ENCODE data around the gene OSBP. TPM values are rescaled to one million over a fixed set of nuclear protein-coding genes. Genes with fewer than 3 reads are reported as not detected.
"Not testable (repeated sequence)": the region's sequence is repeated elsewhere in the genome, so short reads cannot be mapped to it uniquely, and the experiment has no call there.

Gene OSBP
- total and polyA plus RNA-seq, 2 donors (not counting 3 experiments of a cell fraction or from before 2014, with no cell fraction given): 14.2 to 37.5 TPM

GRCh38 chr11:59629996-59630395 lies 14.4 kb upstream of the OSBP start:
- intact Hi-C loops (cut with micrococcal nuclease): no loop called here
- POLR2A ChIA-PET: no interaction called here
- H3K36me3 ChIP-seq (ENCODE audit: control insufficient read depth in 2 of 2, extremely low read depth in 1 of 2, insufficient read depth in 2 of 2, low read length in 2 of 2): no peaks in the 10 kb centered on the region

DNA sequence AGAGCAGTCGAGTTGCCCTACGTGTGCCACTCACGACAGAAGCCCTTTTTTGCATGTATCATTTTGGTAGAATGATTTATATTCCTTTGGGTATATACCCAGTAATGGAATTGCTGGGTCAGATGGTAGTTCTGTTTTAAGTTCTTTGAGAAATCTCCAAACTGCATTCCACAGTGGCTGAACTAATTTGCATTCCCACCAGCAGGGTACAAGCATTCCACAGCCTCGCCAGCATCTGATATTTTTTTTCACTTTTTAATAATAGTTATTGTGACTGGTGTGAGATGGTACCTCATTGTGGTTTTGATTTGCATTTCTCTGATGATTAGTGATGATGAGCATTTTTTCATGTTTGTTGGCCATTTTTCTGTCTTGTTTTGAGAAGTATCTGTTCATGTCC lies 11.4 kb upstream of the OSBP start:
- H3K27me3 ChIP-seq (ENCODE audit: control insufficient read depth in 2 of 2, insufficient read depth in 2 of 2, low read length in 2 of 2); H3K9ac ChIP-seq (replicated peaks; ENCODE audit: extremely low read depth, insufficient read depth, low read length); POLR2A ChIA-PET; intact Hi-C loops (cut with micrococcal nuclease); CTCF ChIA-PET; H3K36me3 ChIP-seq (ENCODE audit: control insufficient read depth in 2 of 2, extremely low read depth in 1 of 2, insufficient read depth in 2 of 2, low read length in 2 of 2); BruUV-seq (replicated peaks); FAIRE-seq; H2AFZ ChIP-seq (ENCODE audit: low read depth, low read length); H3K9me3 ChIP-seq (replicated peaks; ENCODE audit: control insufficient read depth, insufficient read depth, low read length); H3K4me1 ChIP-seq (ENCODE audit: control insufficient read depth, extremely low read depth, insufficient read depth, low read length); dilution Hi-C loops (cut with MboI; ENCODE audit: extremely low pct_ligation_motif_present, low sequenced_read_pairs); DNase-seq (ENCODE audit: low read depth, low spot score); H4K20me1 ChIP-seq (replicated peaks; ENCODE audit: control insufficient read depth, extremely low read depth, insufficient read depth, low read length); H3K9me1 ChIP-seq (replicated peaks; ENCODE audit: control insufficient read depth, extremely low read depth, insufficient read depth, low read length); H3K27ac ChIP-seq (ENCODE audit: insufficient read depth, low read depth, low read length); H3K4me3 ChIP-seq (replicated peaks in 1 of 3; ENCODE audit: insufficient read depth in 1 of 3, low read depth in 1 of 3, low read length in 3 of 3); H3K4me2 ChIP-seq (ENCODE audit: insufficient read depth, low read length); H3K79me2 ChIP-seq (ENCODE audit: control insufficient read depth, insufficient read depth, low read length): not testable (repeated sequence)

More at GRCh38 chr11:59629996-59630395, 14.4 kb upstream of the OSBP start:
- Histone ChIP-seq H3K9me1 (replicated peaks; ENCODE audit: control insufficient read depth, extremely low read depth, insufficient read depth, low read length) (no peaks in the 10 kb centered on the region), H3K4me2 (ENCODE audit: insufficient read depth, low read length) (no peak overlapping the region), H3K79me2 (ENCODE audit: control insufficient read depth, insufficient read depth, low read length) (no peaks in the 10 kb centered on the region), H3K4me1 (ENCODE audit: control insufficient read depth, extremely low read depth, insufficient read depth, low read length) (no peaks in the 10 kb centered on the region), H3K27me3 (ENCODE audit: control insufficient read depth in 2 of 2, insufficient read depth in 2 of 2, low read length in 2 of 2) (no peaks in the 10 kb centered on the region), H3K9ac (replicated peaks; ENCODE audit: extremely low read depth, insufficient read depth, low read length) (no peak overlapping the region), H2AFZ (ENCODE audit: low read depth, low read length) (no peak overlapping the region), H3K9me3 (replicated peaks; ENCODE audit: control insufficient read depth, insufficient read depth, low read length) (no peaks in the 10 kb centered on the region), H4K20me1 (replicated peaks; ENCODE audit: control insufficient read depth, extremely low read depth, insufficient read depth, low read length) (no peaks in the 10 kb centered on the region), H3K27ac (ENCODE audit: insufficient read depth, low read depth, low read length) (no peak overlapping the region), H3K4me3 (replicated peaks in 1 of 3; ENCODE audit: insufficient read depth in 1 of 3, low read depth in 1 of 3, low read length in 3 of 3) (no peak overlapping the region)
- CTCF ChIA-PET: interaction anchor here (1.0 to 1.3 kb wide), 4 partner anchors 24 to 93 kb away, joined by 3 to 4 read pairs (median 3); no protein-coding TSS in a partner anchor
- BruUV-seq (replicated peaks): no TSS peak
- DNase-seq (ENCODE audit: low read depth, low spot score) (no peak), FAIRE-seq (no peak)
- dilution Hi-C loops (cut with MboI; ENCODE audit: extremely low pct_ligation_motif_present, low sequenced_read_pairs): no loop called here
- TF ChIP-seq GATA2 (IDR thresholded peaks at IDR 0.05; ENCODE audit: insufficient read depth, insufficient read length, low read depth, low read length): no peak
- TF ChIP-seq FOS (IDR thresholded peaks at IDR 0.05; ENCODE audit: borderline replicate concordance, insufficient read depth, low read length): no peak
- TF ChIP-seq, protein P1, sequence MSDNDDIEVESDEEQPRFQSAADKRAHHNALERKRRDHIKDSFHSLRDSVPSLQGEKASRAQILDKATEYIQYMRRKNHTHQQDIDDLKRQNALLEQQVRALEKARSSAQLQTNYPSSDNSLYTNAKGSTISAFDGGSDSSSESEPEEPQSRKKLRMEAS (IDR thresholded peaks at IDR 0.05; ENCODE audit: insufficient read depth, insufficient read length): no peak
- TF ChIP-seq POLR2AphosphoS5 (IDR thresholded peaks at IDR 0.05; ENCODE audit: insufficient read depth, low read depth, low read length): no peak
- no peak for TF ChIP-seq POLR2A (IDR thresholded peaks at IDR 0.05; ENCODE audit: low read depth, low read length)
- TF ChIP-seq MYC (IDR thresholded peaks at IDR 0.05; ENCODE audit: low read depth, low read length): no peak
- TF ChIP-seq, protein P2, sequence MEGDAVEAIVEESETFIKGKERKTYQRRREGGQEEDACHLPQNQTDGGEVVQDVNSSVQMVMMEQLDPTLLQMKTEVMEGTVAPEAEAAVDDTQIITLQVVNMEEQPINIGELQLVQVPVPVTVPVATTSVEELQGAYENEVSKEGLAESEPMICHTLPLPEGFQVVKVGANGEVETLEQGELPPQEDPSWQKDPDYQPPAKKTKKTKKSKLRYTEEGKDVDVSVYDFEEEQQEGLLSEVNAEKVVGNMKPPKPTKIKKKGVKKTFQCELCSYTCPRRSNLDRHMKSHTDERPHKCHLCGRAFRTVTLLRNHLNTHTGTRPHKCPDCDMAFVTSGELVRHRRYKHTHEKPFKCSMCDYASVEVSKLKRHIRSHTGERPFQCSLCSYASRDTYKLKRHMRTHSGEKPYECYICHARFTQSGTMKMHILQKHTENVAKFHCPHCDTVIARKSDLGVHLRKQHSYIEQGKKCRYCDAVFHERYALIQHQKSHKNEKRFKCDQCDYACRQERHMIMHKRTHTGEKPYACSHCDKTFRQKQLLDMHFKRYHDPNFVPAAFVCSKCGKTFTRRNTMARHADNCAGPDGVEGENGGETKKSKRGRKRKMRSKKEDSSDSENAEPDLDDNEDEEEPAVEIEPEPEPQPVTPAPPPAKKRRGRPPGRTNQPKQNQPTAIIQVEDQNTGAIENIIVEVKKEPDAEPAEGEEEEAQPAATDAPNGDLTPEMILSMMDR (IDR thresholded peaks at IDR 0.05; ENCODE audit: extremely low read depth in 1 of 2, insufficient read depth in 1 of 2, low read depth in 1 of 2, low read length in 2 of 2): no peak
- no peak for TF ChIP-seq JUN (IDR thresholded peaks at IDR 0.05; ENCODE audit: borderline replicate concordance, insufficient read depth, insufficient read length, low read depth)
- no peak for TF ChIP-seq EZH2 (IDR thresholded peaks at IDR 0.05; ENCODE audit: borderline replicate concordance, low read depth, low read length, severe bottlenecking)
